Esophagus squamous epithelium (tissue), 4 donors: Measurements from ENCODE around the gene SATB1.

ENCODE experiments used
- CTCF ChIP-seq, 6 experiments: fragments of 450-650 bp in 4 of 6; fragments of 200-600 bp in 2 of 6; sonication (generic) in 2 of 6; IDR thresholded peaks; one replicate each; pipeline ENCODE4 v1.5.1; 2016 to 2019; ENCODE audit warnings: antibody characterized with exemption in 6 of 6, mild to moderate bottlenecking in 4 of 6, moderate library complexity in 4 of 6
- POLR2A ChIP-seq, 4 donors: fragments of 450-650 bp; IDR thresholded peaks; one replicate each; pipeline ENCODE4 v1.6.1; 2017; ENCODE audit warnings: antibody characterized with exemption in 4 of 4, mild to moderate bottlenecking in 4 of 4, moderate library complexity in 3 of 4

GRCh38 chr3:18443665-18444594 lies 18.8 kb upstream of the SATB1 start:
- no peak for TF ChIP-seq CTCF (IDR thresholded peaks at IDR 0.05)
- TF ChIP-seq POLR2A (IDR thresholded peaks at IDR 0.05): no peak
